H1 (cell line): ENCODE measurements around the gene RNF208. TPM values are rescaled to one million over a fixed set of nuclear protein-coding genes. Genes with fewer than 3 reads are reported as not detected.

ENCODE experiments used
- CHD7 ChIP-seq: fragments of 300-600 bp; sonication (generic); IDR thresholded peaks from 2 replicates; pipeline ENCODE4 v1.7.1; 2012; ENCODE audit warnings: low read length, moderate library complexity, mild to moderate bottlenecking, inconsistent platforms; ENCODE audit not compliant: insufficient replicate concordance
- EZH2 ChIP-seq: fragments of 200-600 bp; sonication (generic); IDR thresholded peaks from 2 replicates; pipeline ENCODE4 v1.7.1; 2012; ENCODE audit warnings: low read depth, mild to moderate bottlenecking, moderate library complexity, low read length, inconsistent platforms; ENCODE audit not compliant: severe bottlenecking
- HDAC2 ChIP-seq, 2 experiments: fragments of 300-600 bp in 1 of 2; sonication (generic) in 1 of 2; IDR thresholded peaks; 2 replicates each; pipeline ENCODE4 v1.6.1; 2011 to 2012; ENCODE audit warnings: low read depth in 2 of 2, low read length in 2 of 2, mild to moderate bottlenecking in 2 of 2, moderate library complexity in 2 of 2, borderline replicate concordance in 1 of 2, inconsistent platforms in 1 of 2
- HDAC6 ChIP-seq: IDR thresholded peaks from one replicate; pipeline ENCODE4 v1.7.1; 2012; ENCODE audit warnings: low read depth, mild to moderate bottlenecking, inconsistent platforms, low read length, moderate library complexity
- KDM5A ChIP-seq: fragments of 200-600 bp; IDR thresholded peaks from 2 replicates; pipeline ENCODE4 v1.7.1; 2012; ENCODE audit warnings: mild to moderate bottlenecking, low read length, inconsistent platforms, mixed read lengths
- MAFK ChIP-seq: IDR thresholded peaks from 2 replicates; pipeline ENCODE4 v1.6.1; 2012; ENCODE audit warnings: low read depth, mild to moderate bottlenecking, improper control_type of control experiment, low read length
- YY1 ChIP-seq: IDR thresholded peaks from 2 replicates; pipeline ENCODE4 v1.6.1; 2011; ENCODE audit warnings: low read depth, mild to moderate bottlenecking, low read length
- polyA plus RNA-seq, 7 experiments: library from polyadenylated mRNA; depleted of rRNA in 3 of 7; stranded (reverse) in 5 of 7; unstranded in 2 of 7; fragments of >200 nt in 5 of 7; fragments of 200-250 nt in 2 of 7; gene quantifications; 1 replicate in 5 of 7; 2 replicates in 1 of 7; 4 replicates in 1 of 7; pipeline versions ENCODE4 v1.2.1 to v1.2.3, GENCODE V29; 2011 to 2013; ENCODE audit warnings: missing spikeins in 2 of 7, mixed read lengths in 2 of 7
- total RNA-seq: library from RNA; stranded (reverse); fragmentation: NEBNext Ultra II Directional; extraction: Animal tissue kit (Norgen Biotek cat#: 25700); gene quantifications from 2 replicates; pipeline ENCODE4 v1.2.1, GENCODE V29; 2021

Gene RNF208
- total and polyA plus RNA-seq, 2 of the 8 experiments (the other 6 are each of a cell fraction or from before 2014, with no cell fraction given): 2.7 to 7.7 TPM

GRCh38 chr9:137180491-137180890 lies 41.5 kb downstream of the RNF208 start (continued):
- TF ChIP-seq CHD7: no peak
- TF ChIP-seq MAFK: no peak
- TF ChIP-seq EZH2: no peak
- no peak for TF ChIP-seq KDM5A
- TF ChIP-seq HDAC2 (IDR thresholded peaks at IDR 0.05; ENCODE audit: borderline replicate concordance in 1 of 2, low read depth in 2 of 2, low read length in 2 of 2): no peak
- no peak for TF ChIP-seq HDAC6
- no peak for TF ChIP-seq YY1
